Chondrocyte (in vitro differentiated cells): Measurements from ENCODE around the gene SCAMP2. TPM values are rescaled to one million over a fixed set of nuclear protein-coding genes. Genes with fewer than 3 reads are reported as not detected.
A peak's percentile ranks its signal among the peaks of the same experiment; 100 is the strongest.

Source experiments
- DNase-seq: peaks from one replicate; pipeline ENCODE4 v3.0.0; 2021; ENCODE audit warnings: mixed read lengths, low spot score
- H3K27ac Mint-ChIP-seq: one replicate; pipeline ENCODE4 v1.8.0; 2021; ENCODE audit warnings: mild to moderate bottlenecking, moderate library complexity, mixed read lengths; ENCODE audit not compliant: unreplicated experiment
- H3K27me3 Mint-ChIP-seq: 2 replicates; pipeline ENCODE4 v1.8.0; 2021; ENCODE audit warnings: low read depth, mixed read lengths
- H3K36me3 Mint-ChIP-seq: 2 replicates; pipeline ENCODE4 v1.8.0; 2021; ENCODE audit warnings: low read depth, mixed read lengths
- H3K4me1 Mint-ChIP-seq: 2 replicates; pipeline ENCODE4 v1.8.0; 2021; ENCODE audit warnings: low read depth, mild to moderate bottlenecking, mixed read lengths
- H3K4me3 Mint-ChIP-seq: one replicate; pipeline ENCODE4 v1.8.0; 2021; ENCODE audit warnings: mild to moderate bottlenecking, moderate library complexity, mixed read lengths; ENCODE audit not compliant: unreplicated experiment
- H3K9me3 Mint-ChIP-seq: 2 replicates; pipeline ENCODE4 v1.8.0; 2021; ENCODE audit warnings: low read depth, mixed read lengths
- CTCF ChIP-seq: fragments of 200-600 bp; sonication (generic); IDR thresholded peaks from 2 replicates; pipeline ENCODE4 v1.5.0; 2021; ENCODE audit warnings: antibody characterized with exemption, mild to moderate bottlenecking, moderate library complexity
- total RNA-seq: library from RNA; stranded (reverse); gene quantifications from 3 replicates; pipeline ENCODE4 v1.2.1, GENCODE V29; 2021

SCAMP2 gene
- total RNA-seq, 1 donor from 2014 or later: 67.9 TPM

- TF ChIP-seq CTCF: no peak
- no peak for DNase-seq
- Mint-ChIP-seq H3K9me3 (no peaks in the 10 kb centered on the region), H3K27ac (peak overlapping the region; percentile 98), H3K4me3 (peak overlapping the region; percentile 90), H3K36me3 (no peaks in the 10 kb centered on the region), H3K27me3 (no peaks in the 10 kb centered on the region), H3K4me1 (peaks cover 50% of the 10 kb centered on the region)
Measured at GRCh38 chr15:74872702-74873035, 496 bp downstream of the SCAMP2 start.

- Mint-ChIP-seq H3K4me1 (peaks cover 69% of the 10 kb centered on the region), H3K9me3 (no peaks in the 10 kb centered on the region), H3K4me3 (peak overlapping the region; percentile 62), H3K27me3 (no peaks in the 10 kb centered on the region), H3K27ac (peak overlapping the region; percentile 96), H3K36me3 (no peaks in the 10 kb centered on the region)
- no peak for DNase-seq
- no peak for TF ChIP-seq CTCF
Measured at GRCh38 chr15:74870436-74871215, 2.5 kb downstream of the SCAMP2 start.

- Mint-ChIP-seq H3K4me3 (peak overlapping the region; percentile 62), H3K27ac (peak overlapping the region; percentile 96), H3K27me3 (no peaks in the 10 kb centered on the region), H3K36me3 (no peaks in the 10 kb centered on the region), H3K9me3 (no peaks in the 10 kb centered on the region), H3K4me1 (peaks cover 73% of the 10 kb centered on the region)
- DNase-seq: no peak
- no peak for TF ChIP-seq CTCF
Measured at GRCh38 chr15:74869726-74870407, 3.3 kb downstream of the SCAMP2 start.

- Mint-ChIP-seq H3K36me3 (peaks cover under 1% of the 10 kb centered on the region), H3K9me3 (no peaks in the 10 kb centered on the region), H3K4me1 (peaks cover 78% of the 10 kb centered on the region), H3K27ac (peak overlapping the region; percentile 96), H3K4me3 (no peak overlapping the region), H3K27me3 (no peaks in the 10 kb centered on the region)
- no peak for DNase-seq
- no peak for TF ChIP-seq CTCF
Measured at GRCh38 chr15:74869372-74869725, 3.8 kb downstream of the SCAMP2 start.

- no peak for DNase-seq
- peak overlapping the region; percentile 64 for H3K27ac Mint-ChIP-seq
- TF ChIP-seq CTCF: no peak
- peaks cover 2% of the 10 kb centered on the region for H3K36me3 Mint-ChIP-seq
- H3K9me3 Mint-ChIP-seq: no peaks in the 10 kb centered on the region
- no peaks in the 10 kb centered on the region for H3K27me3 Mint-ChIP-seq
- H3K4me3 Mint-ChIP-seq: no peak overlapping the region
- H3K4me1 Mint-ChIP-seq: peaks cover 84% of the 10 kb centered on the region
Measured at GRCh38 chr15:74868059-74868458, 5.1 kb downstream of the SCAMP2 start.
